Tibial nerve (tissue), 4 donors: ENCODE measurements around the gene GPR171. TPM values are rescaled to one million over a fixed set of nuclear protein-coding genes. Genes with fewer than 3 reads are reported as not detected.
"Not testable (repeated sequence)": the region's sequence is repeated elsewhere in the genome, so short reads cannot be mapped to it uniquely, and the experiment has no call there.

Experiments used
- DNase-seq, 2 donors: peaks; one replicate each; pipeline ENCODE4 v3.0.0-alpha.2; 2019; ENCODE audit warnings: low spot score in 2 of 2
- H3K27ac ChIP-seq, 4 donors: fragments of 200-600 bp; sonication (generic) in 3 of 4; one replicate each; pipeline ENCODE4 v1.5.1; 2017 to 2019; ENCODE audit warnings: mild to moderate bottlenecking in 1 of 4
- H3K27me3 ChIP-seq, 2 donors: fragments of 200-600 bp; sonication (generic) in 1 of 2; one replicate each; pipeline versions ENCODE4 v1.5.1 to v1.6.0; 2017 to 2019
- H3K36me3 ChIP-seq, 3 donors: fragments of 200-600 bp; sonication (generic); one replicate each; pipeline ENCODE4 v1.5.1; 2018 to 2019
- H3K4me1 ChIP-seq, 4 donors: fragments of 200-600 bp; sonication (generic) in 3 of 4; one replicate each; pipeline ENCODE4 v1.5.1; 2017 to 2019
- H3K4me3 ChIP-seq, 4 donors: fragments of 200-600 bp; sonication (generic) in 3 of 4; one replicate each; pipeline ENCODE4 v1.5.1; 2017 to 2019; ENCODE audit warnings: mild to moderate bottlenecking in 1 of 4, moderate library complexity in 1 of 4
- H3K9me3 ChIP-seq, 4 donors: fragments of 200-600 bp; sonication (generic) in 3 of 4; one replicate each; pipeline ENCODE4 v1.5.1; 2017 to 2019
- CTCF ChIP-seq, 5 experiments: fragments of 200-600 bp in 3 of 5; fragments of 450-650 bp in 2 of 5; sonication (generic) in 3 of 5; IDR thresholded peaks; one replicate each; pipeline ENCODE4 v1.5.1; 2016 to 2019; ENCODE audit warnings: antibody characterized with exemption in 5 of 5, mild to moderate bottlenecking in 3 of 5, moderate library complexity in 2 of 5
- EP300 ChIP-seq, 2 donors: sonication (generic); formaldehyde crosslinking; IDR thresholded peaks; one replicate each; pipeline ENCODE4 v1.6.1; 2017; ENCODE audit warnings: antibody characterized with exemption in 2 of 2, mild to moderate bottlenecking in 1 of 2
- POLR2A ChIP-seq, 2 donors: fragments of 450-650 bp; IDR thresholded peaks; one replicate each; pipeline ENCODE4 v1.6.1; 2017; ENCODE audit warnings: antibody characterized with exemption in 2 of 2, mild to moderate bottlenecking in 2 of 2, moderate library complexity in 2 of 2
- WGBS, 2 donors: methylation state at CpG; one replicate each; pipeline ENCODE4 v1.1.5; 2018; 5-methylcytosine and 5-hydroxymethylcytosine counted together
- total RNA-seq, 4 donors: library from RNA; depleted of rRNA; stranded (reverse); fragments of >200 nt; gene quantifications; one replicate each; pipeline ENCODE4 v1.1.0, GENCODE V29; 2016

GPR171 gene
- total RNA-seq, 4 donors from 2014 or later = 0.84 to 2.7 (median 1.3) TPM; not detected in 1

- H3K9me3 ChIP-seq = no peaks in the 10 kb centered on the region
- no peak for TF ChIP-seq EP300 (IDR thresholded peaks at IDR 0.05)
- TF ChIP-seq CTCF (IDR thresholded peaks at IDR 0.05) = no peak
- no peak for TF ChIP-seq POLR2A (IDR thresholded peaks at IDR 0.05)
- no peaks in the 10 kb centered on the region for H3K36me3 ChIP-seq
- no peaks in the 10 kb centered on the region for H3K27me3 ChIP-seq
- H3K4me1 ChIP-seq = peaks cover 0 to 16% (median 14%) of the 10 kb centered on the region in 4 donors
- 65 to 69% methylated on average over 2 of the region's 2 CpGs for WGBS, 2 donors
- no peak overlapping the region for H3K27ac ChIP-seq
- no peak for DNase-seq
- no peak overlapping the region for H3K4me3 ChIP-seq
These were observed 28.7 kb downstream of the GPR171 start for GRCh38 chr3:151174351-151174750.

GRCh38 chr3:151171145-151171757, 31.8 kb downstream of the GPR171 start:
- WGBS, 2 donors = 33 to 37% methylated on average over 5 of the region's 5 CpGs
- Histone ChIP-seq H3K4me1 (peaks cover 0 to 22% (median 14%) of the 10 kb centered on the region in 4 donors), H3K27me3 (no peaks in the 10 kb centered on the region), H3K27ac (peak overlapping the region in 3 of 4 donors; percentile 43 to 62 (median 48)), H3K4me3 (no peak overlapping the region), H3K36me3 (no peaks in the 10 kb centered on the region), H3K9me3 (no peaks in the 10 kb centered on the region)
- DNase-seq = peak in 1 of 2 donors; percentile 25
- TF ChIP-seq POLR2A (IDR thresholded peaks at IDR 0.05) (no peak), CTCF (IDR thresholded peaks at IDR 0.05) (no peak), EP300 (IDR thresholded peaks at IDR 0.05) (peak; percentile 23 to 43)

- not testable (repeated sequence) for H3K4me3 ChIP-seq, H3K27me3 ChIP-seq, H3K36me3 ChIP-seq, H3K9me3 ChIP-seq
- H3K4me1 ChIP-seq = peaks cover 0 to 22% (median 14%) of the 10 kb centered on the region in 4 donors
- DNase-seq = peak in 1 of 2 donors; percentile 38
- WGBS, 2 donors = 70 to 74% methylated on average over 9 of the region's 9 CpGs
- peak in 1 of 2 donors; percentile 54 for TF ChIP-seq EP300 (IDR thresholded peaks at IDR 0.05)
- peak overlapping the region in 3 of 4 donors; percentile 43 to 62 (median 48) for H3K27ac ChIP-seq
These were observed 32.9 kb downstream of the GPR171 start for GRCh38 chr3:151169948-151170679.

DNA sequence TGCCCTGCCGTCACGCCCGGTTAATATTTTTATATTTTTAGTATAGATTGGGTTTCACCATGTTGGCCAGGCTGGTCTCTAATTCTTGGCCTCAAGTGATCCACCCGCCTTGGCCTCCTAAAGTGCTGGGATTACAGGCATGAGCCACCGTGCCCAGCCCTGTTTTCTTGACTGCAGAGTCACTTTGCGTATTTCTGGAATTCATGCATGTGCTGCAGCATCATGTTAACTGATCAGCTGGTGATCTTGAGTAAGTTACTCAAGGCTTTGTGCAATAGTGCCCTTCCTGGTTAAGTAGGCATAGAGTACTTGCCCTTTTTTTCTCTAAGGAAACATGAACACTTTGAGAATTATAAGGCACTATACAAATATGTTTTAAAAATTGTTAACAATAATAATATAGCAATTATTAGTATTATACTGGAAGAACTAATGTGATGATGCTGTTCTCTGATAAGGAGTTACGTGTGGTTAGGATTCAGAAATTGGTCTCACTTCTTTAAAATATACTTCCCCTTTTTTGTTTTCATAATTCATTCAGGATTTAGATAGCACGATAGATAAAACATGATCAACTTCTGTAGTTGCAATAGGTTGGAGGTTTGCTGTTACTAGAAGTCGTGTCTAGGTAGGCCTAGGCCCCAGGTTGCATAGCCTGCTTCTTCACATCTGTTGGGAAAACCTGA, 33.6 kb downstream of the GPR171 start:
- Histone ChIP-seq H3K4me3 (no peak overlapping the region), H3K27ac (peak overlapping the region in 1 of 4 donors; percentile 8), H3K36me3 (no peaks in the 10 kb centered on the region), H3K27me3 (no peaks in the 10 kb centered on the region), H3K9me3 (no peaks in the 10 kb centered on the region), H3K4me1 (peaks cover 0 to 22% (median 14%) of the 10 kb centered on the region in 4 donors)
- DNase-seq = peak in 1 of 2 donors; percentile 49
- TF ChIP-seq CTCF (IDR thresholded peaks at IDR 0.05) = no peak
- peak in 1 of 2 donors; percentile 66 for TF ChIP-seq EP300 (IDR thresholded peaks at IDR 0.05)
- 85 to 90% methylated on average over 9 of the region's 9 CpGs for WGBS, 2 donors

DNA sequence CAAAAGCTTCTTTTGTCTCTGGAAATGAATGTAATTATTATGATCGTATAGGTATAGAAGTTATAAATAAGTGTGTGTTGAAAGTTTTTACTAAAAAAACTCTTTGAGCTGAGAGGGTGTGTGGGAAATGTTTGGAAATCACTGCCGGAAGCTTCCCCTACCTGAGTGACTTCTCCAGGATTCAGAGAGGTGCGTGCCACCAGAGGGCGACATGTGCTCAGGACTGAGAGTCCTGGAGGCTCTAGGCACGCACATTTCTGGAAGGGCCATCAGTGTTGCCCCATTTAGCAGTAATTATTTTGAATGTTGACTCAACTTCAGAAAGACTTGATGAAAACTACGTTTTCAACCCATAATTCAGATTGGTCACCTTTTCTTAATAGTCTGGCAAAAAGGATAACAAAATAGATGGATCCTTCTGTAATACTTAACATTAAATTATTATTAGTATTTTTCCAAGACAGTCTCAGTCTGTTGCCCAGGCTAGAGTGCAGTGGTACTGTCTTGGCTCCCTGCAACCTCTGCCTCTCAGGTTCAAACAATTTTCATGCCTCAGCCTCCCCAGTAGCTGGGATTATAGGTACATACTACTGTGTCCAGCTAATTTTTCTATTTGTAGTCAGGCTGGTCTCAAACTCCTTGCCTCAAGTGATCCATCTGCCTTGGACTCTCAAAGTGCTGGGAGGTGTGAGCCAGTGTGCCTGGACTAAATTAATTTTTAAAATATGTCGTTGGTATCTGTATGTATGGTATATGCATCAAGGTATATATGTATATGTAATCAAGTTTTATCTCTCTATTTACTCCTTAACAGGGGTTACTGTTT, 34.5 kb downstream of the GPR171 start:
- Histone ChIP-seq H3K4me1 (peaks cover 0 to 22% (median 14%) of the 10 kb centered on the region in 4 donors), H3K27me3 (no peaks in the 10 kb centered on the region), H3K27ac (peak overlapping the region in 1 of 4 donors; percentile 8), H3K9me3 (no peaks in the 10 kb centered on the region), H3K36me3 (no peaks in the 10 kb centered on the region), H3K4me3 (no peak overlapping the region)
- no peak for TF ChIP-seq POLR2A (IDR thresholded peaks at IDR 0.05)
- TF ChIP-seq EP300 (IDR thresholded peaks at IDR 0.05) = no peak
- peak; percentile 55 to 73 (median 66) for TF ChIP-seq CTCF (IDR thresholded peaks at IDR 0.05)
- peak; percentile 67 to 81 for DNase-seq
- 21 to 36% methylated on average over 7 of the region's 7 CpGs for WGBS, 2 donors
